Keratinocyte (primary cell): ENCODE results near the gene CLCN5. TPM values are rescaled to one million over a fixed set of nuclear protein-coding genes. Genes with fewer than 3 reads are reported as not detected.

Experiments
- DNase-seq: peaks from one replicate; pipeline ENCODE4 v3.0.0-alpha.2; 2011; ENCODE audit warnings: low read depth, missing footprints, low spot score
- FAIRE-seq: peaks from 2 replicates; lab custom pipeline; 2011; peaks lifted over from hg19 to GRCh38; lab: Jason Lieb, UNC
- H2AFZ ChIP-seq: 2 replicates; pipeline ENCODE4 v1.6.0; 2012; ENCODE audit warnings: low read length, control low read depth, inconsistent platforms; ENCODE audit not compliant: control insufficient read depth
- H3K27ac ChIP-seq: 2 replicates; pipeline ENCODE4 v1.5.1; 2011; ENCODE audit warnings: low read length; ENCODE audit not compliant: control insufficient read depth, insufficient read depth
- H3K27me3 ChIP-seq: 3 replicates; pipeline ENCODE4 v1.6.0; 2011; ENCODE audit warnings: low read length; ENCODE audit not compliant: control insufficient read depth, insufficient read depth; ENCODE audit errors: extremely low read depth
- H3K36me3 ChIP-seq, 2 experiments: 2 replicates in 1 of 2; 3 replicates in 1 of 2; pipeline ENCODE4 v1.5.1; 2011; ENCODE audit warnings: low read length in 2 of 2, mild to moderate bottlenecking in 1 of 2; ENCODE audit not compliant: control insufficient read depth in 2 of 2, insufficient read depth in 2 of 2; ENCODE audit errors: extremely low read depth in 1 of 2
- H3K4me1 ChIP-seq: 3 replicates; pipeline ENCODE4 v1.5.1; 2011; ENCODE audit warnings: low read length; ENCODE audit not compliant: control insufficient read depth, insufficient read depth; ENCODE audit errors: extremely low read depth
- H3K4me2 ChIP-seq: 3 replicates; pipeline ENCODE4 v1.6.0; 2011; ENCODE audit warnings: low read depth, low read length; ENCODE audit not compliant: control insufficient read depth, insufficient read depth; ENCODE audit errors: extremely low read depth
- H3K4me3 ChIP-seq, 3 experiments: fragments of 200-600 bp in 1 of 3; sonication (generic) in 1 of 3; 2 replicates in 2 of 3; 3 replicates in 1 of 3; pipeline ENCODE4 v1.5.1; 2011 to 2016; ENCODE audit warnings: low read length in 3 of 3, mild to moderate bottlenecking in 3 of 3, control low read depth in 2 of 3, inconsistent platforms in 1 of 3, low read depth in 1 of 3, mixed read lengths in 1 of 3, mixed run types in 1 of 3, moderate library complexity in 1 of 3; ENCODE audit not compliant: control insufficient read depth in 2 of 3, insufficient read depth in 2 of 3; ENCODE audit errors: extremely low read depth in 1 of 3
- H3K79me2 ChIP-seq: 2 replicates; pipeline ENCODE4 v1.6.0; 2012; ENCODE audit warnings: low read length; ENCODE audit not compliant: control insufficient read depth, insufficient read depth
- H3K9ac ChIP-seq: 3 replicates; pipeline ENCODE4 v1.6.0; 2011; ENCODE audit warnings: low read length; ENCODE audit not compliant: control insufficient read depth, insufficient read depth; ENCODE audit errors: extremely low read depth
- H3K9me1 ChIP-seq: 3 replicates; pipeline ENCODE4 v1.6.0; 2011; ENCODE audit warnings: low read length; ENCODE audit not compliant: control insufficient read depth, insufficient read depth; ENCODE audit errors: extremely low read depth
- H3K9me3 ChIP-seq: 2 replicates; pipeline ENCODE4 v1.5.1; 2012; ENCODE audit warnings: low read depth, low read length; ENCODE audit not compliant: control insufficient read depth
- H4K20me1 ChIP-seq: 3 replicates; pipeline ENCODE4 v1.6.0; 2011; ENCODE audit warnings: low read length; ENCODE audit not compliant: control insufficient read depth, insufficient read depth; ENCODE audit errors: extremely low read depth
- CTCF ChIP-seq, 3 experiments: IDR thresholded peaks in 1 of 3; conservative IDR thresholded peaks in 1 of 3; optimal IDR thresholded peaks in 1 of 3; 2 replicates in 2 of 3; 3 replicates in 1 of 3; pipeline versions ENCODE3 to v1.5.1; 2011; ENCODE audit warnings: low read length in 3 of 3, mild to moderate bottlenecking in 3 of 3, moderate library complexity in 2 of 3, control low read depth in 1 of 3, inconsistent platforms in 1 of 3; ENCODE audit not compliant: insufficient read depth in 2 of 3; ENCODE audit errors: extremely low read depth in 1 of 3
- EZH2 ChIP-seq: IDR thresholded peaks from one replicate; pipeline ENCODE4 v1.6.1; 2012; ENCODE audit warnings: inconsistent platforms, mild to moderate bottlenecking, low read length, moderate library complexity
- dilution Hi-C: fragments of 300-500 bp; cut with MboI; formaldehyde crosslinking; loops from one replicate; pipeline ENCODE4 v1.7.0; 2020; ENCODE audit warnings: low sequenced_read_pairs; ENCODE audit not compliant: extremely low pct_ligation_motif_present
- polyA plus RNA-seq, 5 experiments: library from polyadenylated mRNA; depleted of rRNA in 3 of 5; stranded (reverse) in 3 of 5; stranded (forward) in 1 of 5; unstranded in 1 of 5; fragments of >200 nt; gene quantifications; 1 replicate in 1 of 5; 2 replicates in 3 of 5; 3 replicates in 1 of 5; pipeline versions ENCODE4 v1.2.1 to v1.2.3, GENCODE V29; 2011 to 2012; ENCODE audit warnings: missing spikeins in 2 of 5, low read depth in 1 of 5, low replicate concordance in 1 of 5

The CLCN5 gene
- polyA plus RNA-seq, 1 donor (not counting 4 experiments of a cell fraction or from before 2014, with no cell fraction given), result 3.9 TPM

- no peak for DNase-seq
- dilution Hi-C loops, result no loop called here
- Histone ChIP-seq H3K4me2 (no peak overlapping the region), H3K36me3 (no peaks in the 10 kb centered on the region), H3K4me1 (no peaks in the 10 kb centered on the region), H4K20me1 (no peaks in the 10 kb centered on the region), H3K4me3 (no peak overlapping the region), H3K9me1 (no peaks in the 10 kb centered on the region), H3K27me3 (no peaks in the 10 kb centered on the region), H2AFZ (no peak overlapping the region), H3K27ac (no peak overlapping the region), H3K79me2 (no peaks in the 10 kb centered on the region), H3K9ac (no peak overlapping the region), H3K9me3 (no peaks in the 10 kb centered on the region)
- FAIRE-seq, result no peak
- TF ChIP-seq EZH2 (no peak), CTCF (optimal IDR thresholded peaks at IDR 0.05 in 1 of 3, IDR thresholded peaks at IDR 0.05 in 1 of 3, conservative IDR thresholded peaks at IDR 0.05 in 1 of 3; ENCODE audit: extremely low read depth in 1 of 3, insufficient read depth in 2 of 3, low read length in 3 of 3) (no peak)
These were observed 131.8 kb downstream of the CLCN5 start for GRCh38 chrX:50054147-50054546.

- no peaks in the 10 kb centered on the region for H3K36me3 ChIP-seq
- no peak overlapping the region for H3K4me2 ChIP-seq
- no peaks in the 10 kb centered on the region for H3K79me2 ChIP-seq
- H3K27ac ChIP-seq, result no peak overlapping the region
- no peak overlapping the region for H2AFZ ChIP-seq
- H3K9me1 ChIP-seq, result no peaks in the 10 kb centered on the region
- H3K9me3 ChIP-seq, result no peaks in the 10 kb centered on the region
- H3K4me1 ChIP-seq, result no peaks in the 10 kb centered on the region
- TF ChIP-seq EZH2 (no peak), CTCF (optimal IDR thresholded peaks at IDR 0.05 in 1 of 3, IDR thresholded peaks at IDR 0.05 in 1 of 3, conservative IDR thresholded peaks at IDR 0.05 in 1 of 3; ENCODE audit: extremely low read depth in 1 of 3, insufficient read depth in 2 of 3, low read length in 3 of 3) (no peak)
- H4K20me1 ChIP-seq, result no peaks in the 10 kb centered on the region
- H3K9ac ChIP-seq, result no peak overlapping the region
- H3K4me3 ChIP-seq, result no peak overlapping the region
- no peak for FAIRE-seq
- no peak for DNase-seq
- H3K27me3 ChIP-seq, result no peaks in the 10 kb centered on the region
- dilution Hi-C loops, result no loop called here
These were observed 144.0 kb downstream of the CLCN5 start for GRCh38 chrX:50066318-50066937.
